Peyer's patch (tissue), 4 donors: ENCODE results near the gene SYK.

ENCODE experiments used
- CTCF ChIP-seq, 6 experiments: fragments of 450-650 bp in 4 of 6; fragments of 200-600 bp in 2 of 6; sonication (generic) in 1 of 6; IDR thresholded peaks; one replicate each; pipeline ENCODE4 v1.5.1; 2017 to 2019; ENCODE audit warnings: antibody characterized with exemption in 6 of 6, mild to moderate bottlenecking in 3 of 6, moderate library complexity in 1 of 6
- POLR2A ChIP-seq, 2 donors: fragments of 450-650 bp; IDR thresholded peaks; one replicate each; pipeline ENCODE4 v1.5.1; 2017; ENCODE audit warnings: antibody characterized with exemption in 2 of 2, mild to moderate bottlenecking in 2 of 2, moderate library complexity in 2 of 2

- TF ChIP-seq CTCF (IDR thresholded peaks at IDR 0.05) (no peak), POLR2A (IDR thresholded peaks at IDR 0.05) (no peak)
Measured at GRCh38 chr9:90851444-90851843, 49.8 kb downstream of the SYK start.
